Measurements from ENCODE around the gene FBXO9.

DNA sequence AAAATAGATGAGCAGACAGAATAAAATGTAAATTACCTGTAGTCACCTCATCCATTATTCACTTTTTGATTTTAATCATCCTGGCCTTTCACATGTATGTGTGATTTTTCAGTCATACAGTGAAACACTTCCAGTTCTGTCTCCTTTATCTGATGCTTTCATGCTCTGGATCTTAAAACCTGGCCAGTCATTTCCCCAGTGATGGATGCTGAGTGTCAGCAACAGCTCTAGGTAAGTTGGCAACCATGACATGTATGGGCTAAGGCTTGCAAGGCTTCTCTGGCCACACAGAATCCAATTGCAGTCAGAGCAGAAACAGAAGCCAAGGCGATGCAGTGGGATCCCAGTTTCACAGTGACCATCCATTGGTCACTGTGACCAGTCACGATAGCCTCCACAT lies 35.8 kb downstream of the FBXO9 start:
- TF ChIP-seq BHLHE40 (IDR thresholded peaks at IDR 0.05; ENCODE audit: low read depth, low read length): no peak
- no peak for TF ChIP-seq POLR2A (IDR thresholded peaks at IDR 0.05; ENCODE audit: low read length)
- TF ChIP-seq, protein P1, sequence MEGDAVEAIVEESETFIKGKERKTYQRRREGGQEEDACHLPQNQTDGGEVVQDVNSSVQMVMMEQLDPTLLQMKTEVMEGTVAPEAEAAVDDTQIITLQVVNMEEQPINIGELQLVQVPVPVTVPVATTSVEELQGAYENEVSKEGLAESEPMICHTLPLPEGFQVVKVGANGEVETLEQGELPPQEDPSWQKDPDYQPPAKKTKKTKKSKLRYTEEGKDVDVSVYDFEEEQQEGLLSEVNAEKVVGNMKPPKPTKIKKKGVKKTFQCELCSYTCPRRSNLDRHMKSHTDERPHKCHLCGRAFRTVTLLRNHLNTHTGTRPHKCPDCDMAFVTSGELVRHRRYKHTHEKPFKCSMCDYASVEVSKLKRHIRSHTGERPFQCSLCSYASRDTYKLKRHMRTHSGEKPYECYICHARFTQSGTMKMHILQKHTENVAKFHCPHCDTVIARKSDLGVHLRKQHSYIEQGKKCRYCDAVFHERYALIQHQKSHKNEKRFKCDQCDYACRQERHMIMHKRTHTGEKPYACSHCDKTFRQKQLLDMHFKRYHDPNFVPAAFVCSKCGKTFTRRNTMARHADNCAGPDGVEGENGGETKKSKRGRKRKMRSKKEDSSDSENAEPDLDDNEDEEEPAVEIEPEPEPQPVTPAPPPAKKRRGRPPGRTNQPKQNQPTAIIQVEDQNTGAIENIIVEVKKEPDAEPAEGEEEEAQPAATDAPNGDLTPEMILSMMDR (IDR thresholded peaks at IDR 0.05): no peak
- TF ChIP-seq, protein P2, sequence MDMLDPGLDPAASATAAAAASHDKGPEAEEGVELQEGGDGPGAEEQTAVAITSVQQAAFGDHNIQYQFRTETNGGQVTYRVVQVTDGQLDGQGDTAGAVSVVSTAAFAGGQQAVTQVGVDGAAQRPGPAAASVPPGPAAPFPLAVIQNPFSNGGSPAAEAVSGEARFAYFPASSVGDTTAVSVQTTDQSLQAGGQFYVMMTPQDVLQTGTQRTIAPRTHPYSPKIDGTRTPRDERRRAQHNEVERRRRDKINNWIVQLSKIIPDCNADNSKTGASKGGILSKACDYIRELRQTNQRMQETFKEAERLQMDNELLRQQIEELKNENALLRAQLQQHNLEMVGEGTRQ (IDR thresholded peaks at IDR 0.05): no peak
- TF ChIP-seq, protein P3, sequence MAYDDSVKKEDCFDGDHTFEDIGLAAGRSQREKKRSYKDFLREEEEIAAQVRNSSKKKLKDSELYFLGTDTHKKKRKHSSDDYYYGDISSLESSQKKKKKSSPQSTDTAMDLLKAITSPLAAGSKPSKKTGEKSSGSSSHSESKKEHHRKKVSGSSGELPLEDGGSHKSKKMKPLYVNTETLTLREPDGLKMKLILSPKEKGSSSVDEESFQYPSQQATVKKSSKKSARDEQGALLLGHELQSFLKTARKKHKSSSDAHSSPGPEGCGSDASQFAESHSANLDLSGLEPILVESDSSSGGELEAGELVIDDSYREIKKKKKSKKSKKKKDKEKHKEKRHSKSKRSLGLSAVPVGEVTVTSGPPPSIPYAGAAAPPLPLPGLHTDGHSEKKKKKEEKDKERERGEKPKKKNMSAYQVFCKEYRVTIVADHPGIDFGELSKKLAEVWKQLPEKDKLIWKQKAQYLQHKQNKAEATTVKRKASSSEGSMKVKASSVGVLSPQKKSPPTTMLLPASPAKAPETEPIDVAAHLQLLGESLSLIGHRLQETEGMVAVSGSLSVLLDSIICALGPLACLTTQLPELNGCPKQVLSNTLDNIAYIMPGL (CRISPR knock-in tag; IDR thresholded peaks at IDR 0.05; ENCODE audit: borderline replicate concordance): no peak
- no peak for TF ChIP-seq CEBPB (IDR thresholded peaks at IDR 0.05)
- TF ChIP-seq NPAS2 (CRISPR knock-in tag; IDR thresholded peaks at IDR 0.05; ENCODE audit: borderline replicate concordance): no peak
- TF ChIP-seq RAD21 (conservative IDR thresholded peaks at IDR 0.05 in 1 of 2, IDR thresholded peaks at IDR 0.05 in 1 of 2): no peak
- TF ChIP-seq, protein P4, sequence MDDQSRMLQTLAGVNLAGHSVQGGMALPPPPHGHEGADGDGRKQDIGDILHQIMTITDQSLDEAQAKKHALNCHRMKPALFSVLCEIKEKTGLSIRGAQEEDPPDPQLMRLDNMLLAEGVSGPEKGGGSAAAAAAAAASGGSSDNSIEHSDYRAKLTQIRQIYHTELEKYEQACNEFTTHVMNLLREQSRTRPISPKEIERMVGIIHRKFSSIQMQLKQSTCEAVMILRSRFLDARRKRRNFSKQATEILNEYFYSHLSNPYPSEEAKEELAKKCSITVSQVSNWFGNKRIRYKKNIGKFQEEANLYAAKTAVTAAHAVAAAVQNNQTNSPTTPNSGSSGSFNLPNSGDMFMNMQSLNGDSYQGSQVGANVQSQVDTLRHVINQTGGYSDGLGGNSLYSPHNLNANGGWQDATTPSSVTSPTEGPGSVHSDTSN (IDR thresholded peaks at IDR 0.05): no peak
- no peak for TF ChIP-seq FOSL2 (IDR thresholded peaks at IDR 0.05)
- TF ChIP-seq FOSL2 (CRISPR knock-in tag; IDR thresholded peaks at IDR 0.05): no peak
- TF ChIP-seq KDM1A (IDR thresholded peaks at IDR 0.05; ENCODE audit: low read depth): no peak
- TF ChIP-seq CHD4 (IDR thresholded peaks at IDR 0.05; ENCODE audit: borderline replicate concordance): no peak
